SK-N-SH (cell line): ENCODE data around the gene QRICH2.

ENCODE experiments used
- EP300 ChIP-seq, 2 experiments: IDR thresholded peaks; 2 replicates each; pipeline versions ENCODE4 v1.4.0 to v1.6.1; 2012; ENCODE audit warnings: borderline replicate concordance in 1 of 2, low read depth in 1 of 2, low read length in 1 of 2
- GATA2 ChIP-seq: sonication (generic); formaldehyde crosslinking; IDR thresholded peaks from 2 replicates; pipeline ENCODE4 v1.5.0; 2020; ENCODE audit warnings: mild to moderate bottlenecking, missing genetic modification reagents
- MAX ChIP-seq: IDR thresholded peaks from 2 replicates; pipeline ENCODE4 v1.4.0; 2012; ENCODE audit warnings: low read depth
- NFIC ChIP-seq: IDR thresholded peaks from 2 replicates; pipeline ENCODE4 v1.4.0; 2012; ENCODE audit warnings: borderline replicate concordance
- SIN3A ChIP-seq: IDR thresholded peaks from 2 replicates; pipeline ENCODE4 v1.6.1; 2012; ENCODE audit warnings: low read depth, mild to moderate bottlenecking, low read length, moderate library complexity, borderline replicate concordance
- TAF1 ChIP-seq: IDR thresholded peaks from 2 replicates; pipeline ENCODE4 v1.6.1; 2012; ENCODE audit warnings: low read depth, mild to moderate bottlenecking, low read length, moderate library complexity, borderline replicate concordance
- TCF12 ChIP-seq: IDR thresholded peaks from 2 replicates; pipeline ENCODE4 v1.4.0; 2012
- TF ChIP-seq, protein P1 (sequence below): fragments of 200-600 bp; sonication (generic); IDR thresholded peaks from 2 replicates; pipeline ENCODE4 v1.6.1; 2017; ENCODE audit warnings: antibody characterized with exemption, mild to moderate bottlenecking, moderate library complexity

GRCh38 chr17:76296889-76297288 lies 11.2 kb downstream of the QRICH2 start:
- no peak for TF ChIP-seq TCF12
- TF ChIP-seq, protein P1, sequence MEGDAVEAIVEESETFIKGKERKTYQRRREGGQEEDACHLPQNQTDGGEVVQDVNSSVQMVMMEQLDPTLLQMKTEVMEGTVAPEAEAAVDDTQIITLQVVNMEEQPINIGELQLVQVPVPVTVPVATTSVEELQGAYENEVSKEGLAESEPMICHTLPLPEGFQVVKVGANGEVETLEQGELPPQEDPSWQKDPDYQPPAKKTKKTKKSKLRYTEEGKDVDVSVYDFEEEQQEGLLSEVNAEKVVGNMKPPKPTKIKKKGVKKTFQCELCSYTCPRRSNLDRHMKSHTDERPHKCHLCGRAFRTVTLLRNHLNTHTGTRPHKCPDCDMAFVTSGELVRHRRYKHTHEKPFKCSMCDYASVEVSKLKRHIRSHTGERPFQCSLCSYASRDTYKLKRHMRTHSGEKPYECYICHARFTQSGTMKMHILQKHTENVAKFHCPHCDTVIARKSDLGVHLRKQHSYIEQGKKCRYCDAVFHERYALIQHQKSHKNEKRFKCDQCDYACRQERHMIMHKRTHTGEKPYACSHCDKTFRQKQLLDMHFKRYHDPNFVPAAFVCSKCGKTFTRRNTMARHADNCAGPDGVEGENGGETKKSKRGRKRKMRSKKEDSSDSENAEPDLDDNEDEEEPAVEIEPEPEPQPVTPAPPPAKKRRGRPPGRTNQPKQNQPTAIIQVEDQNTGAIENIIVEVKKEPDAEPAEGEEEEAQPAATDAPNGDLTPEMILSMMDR: no peak
- TF ChIP-seq NFIC: no peak
- no peak for TF ChIP-seq GATA2
- no peak for TF ChIP-seq MAX
- no peak for TF ChIP-seq TAF1
- TF ChIP-seq EP300 (IDR thresholded peaks at IDR 0.05; ENCODE audit: borderline replicate concordance in 1 of 2, low read depth in 1 of 2, low read length in 1 of 2): no peak
- no peak for TF ChIP-seq SIN3A
